Measurements from ENCODE around the gene ZNF408. TPM values are rescaled to one million over a fixed set of nuclear protein-coding genes. Genes with fewer than 3 reads are reported as not detected.

Gene ZNF408
- total RNA-seq, 3 donors from 2014 or later: 8.0 to 13.2 (median 12.8) TPM

DNA sequence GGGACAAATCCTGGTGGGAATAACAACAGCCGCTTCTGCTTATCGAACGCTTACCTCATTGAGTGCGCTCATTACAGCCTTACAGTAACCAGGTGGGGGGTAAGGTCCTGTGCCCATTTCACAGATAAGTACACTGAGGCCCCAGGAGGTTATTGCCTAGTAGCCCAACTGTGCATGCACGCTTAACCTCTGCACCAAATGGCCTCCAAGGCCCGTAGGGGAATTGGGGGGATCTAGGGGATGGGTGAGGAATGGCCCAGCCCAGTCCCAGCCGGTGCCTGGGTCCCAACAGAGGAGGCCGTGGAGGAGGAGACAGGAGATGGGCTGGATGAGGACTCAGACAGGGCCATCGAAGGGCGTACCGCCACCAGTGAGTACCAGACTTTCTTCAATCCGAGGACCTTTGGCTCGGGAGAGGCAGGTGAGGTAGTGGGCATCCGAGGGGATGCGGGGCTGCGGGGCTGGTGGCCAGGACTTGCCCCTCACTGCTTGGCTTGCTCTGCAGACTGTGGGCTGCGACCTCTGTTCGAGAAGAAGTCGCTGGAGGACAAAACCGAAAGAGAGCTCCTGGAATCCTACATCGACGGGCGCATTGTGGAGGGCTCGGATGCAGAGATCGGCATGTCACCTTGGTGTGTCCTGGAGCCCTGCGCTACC, 25.5 kb downstream of the ZNF408 start:
- no peaks in the 10 kb centered on the region for H3K9me3 ChIP-seq
- H3K36me3 ChIP-seq (ENCODE audit: low read depth): no peaks in the 10 kb centered on the region
- TF ChIP-seq, protein P1, sequence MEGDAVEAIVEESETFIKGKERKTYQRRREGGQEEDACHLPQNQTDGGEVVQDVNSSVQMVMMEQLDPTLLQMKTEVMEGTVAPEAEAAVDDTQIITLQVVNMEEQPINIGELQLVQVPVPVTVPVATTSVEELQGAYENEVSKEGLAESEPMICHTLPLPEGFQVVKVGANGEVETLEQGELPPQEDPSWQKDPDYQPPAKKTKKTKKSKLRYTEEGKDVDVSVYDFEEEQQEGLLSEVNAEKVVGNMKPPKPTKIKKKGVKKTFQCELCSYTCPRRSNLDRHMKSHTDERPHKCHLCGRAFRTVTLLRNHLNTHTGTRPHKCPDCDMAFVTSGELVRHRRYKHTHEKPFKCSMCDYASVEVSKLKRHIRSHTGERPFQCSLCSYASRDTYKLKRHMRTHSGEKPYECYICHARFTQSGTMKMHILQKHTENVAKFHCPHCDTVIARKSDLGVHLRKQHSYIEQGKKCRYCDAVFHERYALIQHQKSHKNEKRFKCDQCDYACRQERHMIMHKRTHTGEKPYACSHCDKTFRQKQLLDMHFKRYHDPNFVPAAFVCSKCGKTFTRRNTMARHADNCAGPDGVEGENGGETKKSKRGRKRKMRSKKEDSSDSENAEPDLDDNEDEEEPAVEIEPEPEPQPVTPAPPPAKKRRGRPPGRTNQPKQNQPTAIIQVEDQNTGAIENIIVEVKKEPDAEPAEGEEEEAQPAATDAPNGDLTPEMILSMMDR (IDR thresholded peaks at IDR 0.05): no peak
- DNase-seq (no peak), ATAC-seq (no peak)
- intact Hi-C loops (cut with DNase I, micrococcal nuclease): no loop called here
- no peak overlapping the region for H3K4me3 ChIP-seq
- no peaks in the 10 kb centered on the region for H3K4me1 ChIP-seq (ENCODE audit: low read depth)

DNA sequence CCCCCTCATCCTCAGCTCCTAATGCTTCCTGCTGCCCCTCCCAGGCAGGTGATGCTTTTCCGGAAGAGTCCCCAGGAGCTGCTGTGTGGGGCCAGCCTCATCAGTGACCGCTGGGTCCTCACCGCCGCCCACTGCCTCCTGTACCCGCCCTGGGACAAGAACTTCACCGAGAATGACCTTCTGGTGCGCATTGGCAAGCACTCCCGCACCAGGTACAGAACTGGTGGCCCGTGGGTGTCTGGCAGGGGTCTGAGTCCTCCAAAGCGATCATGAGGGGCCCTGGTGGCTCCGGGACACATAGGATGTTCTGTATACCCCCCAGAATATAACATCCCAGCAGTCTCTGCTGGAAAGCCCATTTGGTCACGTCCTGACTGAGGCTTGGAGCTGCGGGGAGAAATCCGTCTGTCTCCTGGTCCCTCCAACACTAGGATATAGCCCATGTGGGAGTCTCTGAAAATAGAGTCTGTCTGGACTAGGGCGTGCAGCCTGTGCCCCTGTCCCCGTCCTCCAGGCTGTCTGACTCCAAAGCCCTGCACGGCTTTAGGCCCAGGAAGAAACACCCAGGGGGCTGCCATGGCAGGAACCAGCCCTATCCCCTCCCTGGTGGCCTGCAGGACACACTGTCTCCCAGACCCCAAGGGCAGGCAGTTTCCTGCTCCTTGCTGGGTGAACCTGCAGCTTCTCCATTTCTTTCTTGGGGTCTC, 27.3 kb downstream of the ZNF408 start:
- ATAC-seq (no peak), DNase-seq (no peak)
- no peak overlapping the region for H3K4me3 ChIP-seq
- TF ChIP-seq, protein P1 (IDR thresholded peaks at IDR 0.05): no peak
- intact Hi-C loops (cut with DNase I, micrococcal nuclease): no loop called here
- no peaks in the 10 kb centered on the region for H3K36me3 ChIP-seq (ENCODE audit: low read depth)
- H3K9me3 ChIP-seq: no peaks in the 10 kb centered on the region
- H3K4me1 ChIP-seq (ENCODE audit: low read depth): no peaks in the 10 kb centered on the region

DNA sequence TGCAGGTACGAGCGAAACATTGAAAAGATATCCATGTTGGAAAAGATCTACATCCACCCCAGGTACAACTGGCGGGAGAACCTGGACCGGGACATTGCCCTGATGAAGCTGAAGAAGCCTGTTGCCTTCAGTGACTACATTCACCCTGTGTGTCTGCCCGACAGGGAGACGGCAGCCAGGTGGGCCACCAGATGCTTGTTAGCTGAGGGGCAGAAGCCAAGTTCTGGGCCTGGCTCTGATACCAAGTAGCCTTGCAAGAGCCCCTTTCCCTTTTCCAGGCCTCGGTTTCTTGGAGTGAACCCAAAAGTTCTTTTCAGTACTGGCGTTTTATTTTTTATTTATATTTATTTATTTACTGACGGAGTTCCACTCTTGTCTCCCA, 27.8 kb downstream of the ZNF408 start:
- Histone ChIP-seq H3K36me3 (ENCODE audit: low read depth) (no peaks in the 10 kb centered on the region), H3K9me3 (no peaks in the 10 kb centered on the region), H3K4me3 (no peak overlapping the region), H3K4me1 (ENCODE audit: low read depth) (no peaks in the 10 kb centered on the region)
- TF ChIP-seq, protein P1 (IDR thresholded peaks at IDR 0.05): no peak
- intact Hi-C loops (cut with DNase I, micrococcal nuclease): no loop called here
- DNase-seq: no peak
- no peak for ATAC-seq

DNA sequence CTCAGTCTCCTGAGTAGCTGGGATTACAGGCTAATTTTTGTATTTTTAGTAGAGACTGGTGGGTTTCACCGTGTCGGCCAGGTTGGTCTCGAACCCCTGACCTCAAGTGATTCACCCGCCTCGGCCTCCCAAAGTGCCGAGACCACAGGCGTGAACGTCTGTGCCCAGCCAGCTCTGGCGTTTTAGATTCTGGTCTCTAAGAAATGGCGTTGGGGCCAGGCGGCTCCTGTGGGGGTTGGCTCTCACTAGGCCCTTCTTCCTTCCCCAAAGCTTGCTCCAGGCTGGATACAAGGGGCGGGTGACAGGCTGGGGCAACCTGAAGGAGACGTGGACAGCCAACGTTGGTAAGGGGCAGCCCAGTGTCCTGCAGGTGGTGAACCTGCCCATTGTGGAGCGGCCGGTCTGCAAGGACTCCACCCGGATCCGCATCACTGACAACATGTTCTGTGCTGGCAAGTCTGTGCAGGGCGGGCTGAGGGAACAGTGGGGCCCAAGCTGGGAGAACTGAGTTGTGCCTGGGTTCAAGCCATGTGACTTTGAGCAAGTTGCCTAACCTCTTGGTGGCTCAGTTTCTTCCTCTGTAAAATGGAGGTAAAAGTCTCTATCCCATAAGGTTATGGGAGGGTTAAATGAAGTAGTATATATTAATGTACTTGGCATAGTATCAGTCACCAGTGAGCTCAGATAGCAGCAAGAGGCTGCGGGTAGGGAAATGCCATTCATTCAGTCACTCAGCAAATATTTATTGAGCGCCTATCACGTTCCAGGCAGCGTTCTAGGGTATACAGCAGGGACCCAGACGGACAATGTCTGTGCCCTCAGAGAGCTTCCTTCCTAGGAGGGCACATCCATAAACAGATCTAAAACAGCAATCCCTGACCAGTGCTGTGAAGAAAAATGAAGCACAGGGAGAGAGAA, 28.5 kb downstream of the ZNF408 start:
- no peak for ATAC-seq
- intact Hi-C loops (cut with DNase I, micrococcal nuclease): no loop called here

GRCh38 chr11:46731545-46731944, 30.7 kb downstream of the ZNF408 start:
- no peak for ATAC-seq
- H3K4me1 ChIP-seq (ENCODE audit: low read depth): no peaks in the 10 kb centered on the region
- intact Hi-C loops (cut with DNase I, micrococcal nuclease): no loop called here
- no peaks in the 10 kb centered on the region for H3K36me3 ChIP-seq (ENCODE audit: low read depth)
- TF ChIP-seq, protein P1 (IDR thresholded peaks at IDR 0.05): no peak
- H3K9me3 ChIP-seq: no peaks in the 10 kb centered on the region
- no peak for DNase-seq
- no peak overlapping the region for H3K4me3 ChIP-seq

More for the DNA sequence above, 28.5 kb downstream of the ZNF408 start:
- TF ChIP-seq, protein P1 (IDR thresholded peaks at IDR 0.05): no peak
- Histone ChIP-seq H3K4me3 (no peak overlapping the region), H3K36me3 (ENCODE audit: low read depth) (no peaks in the 10 kb centered on the region), H3K4me1 (ENCODE audit: low read depth) (no peaks in the 10 kb centered on the region), H3K9me3 (no peaks in the 10 kb centered on the region)
- DNase-seq: no peak
